Nephron progenitor cell (in vitro differentiated cells): ENCODE data around the gene HEXD.

ENCODE experiments used
- DNase-seq: peaks from one replicate; pipeline ENCODE4 v3.0.0; 2021
- H3K27ac Mint-ChIP-seq: 2 replicates; pipeline ENCODE4 v1.8.0; 2021; ENCODE audit warnings: mild to moderate bottlenecking, moderate library complexity, mixed read lengths
- H3K27me3 Mint-ChIP-seq: 2 replicates; pipeline ENCODE4 v1.8.0; 2021; ENCODE audit warnings: mild to moderate bottlenecking, low read depth, mixed read lengths; ENCODE audit not compliant: poor library complexity
- H3K36me3 Mint-ChIP-seq: 2 replicates; pipeline ENCODE4 v1.8.0; 2021; ENCODE audit warnings: low read depth, mixed read lengths
- H3K4me1 Mint-ChIP-seq: 2 replicates; pipeline ENCODE4 v1.8.0; 2021; ENCODE audit warnings: mixed read lengths
- H3K4me3 Mint-ChIP-seq: 2 replicates; pipeline ENCODE4 v1.8.0; 2021; ENCODE audit warnings: mild to moderate bottlenecking, moderate library complexity, mixed read lengths
- H3K9me3 Mint-ChIP-seq: 2 replicates; pipeline ENCODE4 v1.8.0; 2021; ENCODE audit warnings: mild to moderate bottlenecking, moderate library complexity, mixed read lengths
- CTCF ChIP-seq: fragments of 200-600 bp; sonication (generic); IDR thresholded peaks from 2 replicates; pipeline ENCODE4 v1.5.0; 2021; ENCODE audit warnings: antibody characterized with exemption

Gene HEXD

GRCh38 chr17:82464567-82464929 is 46.4 kb downstream of the HEXD start:
- no peak overlapping the region for H3K4me3 Mint-ChIP-seq
- peaks cover 79% of the 10 kb centered on the region for H3K36me3 Mint-ChIP-seq
- no peaks in the 10 kb centered on the region for H3K9me3 Mint-ChIP-seq
- no peaks in the 10 kb centered on the region for H3K27me3 Mint-ChIP-seq
- DNase-seq: no peak
- no peak overlapping the region for H3K27ac Mint-ChIP-seq
- peaks cover 28% of the 10 kb centered on the region for H3K4me1 Mint-ChIP-seq
- no peak for TF ChIP-seq CTCF

- peaks cover 79% of the 10 kb centered on the region for H3K36me3 Mint-ChIP-seq
- H3K27me3 Mint-ChIP-seq: no peaks in the 10 kb centered on the region
- H3K4me3 Mint-ChIP-seq: no peak overlapping the region
- H3K4me1 Mint-ChIP-seq: peaks cover 24% of the 10 kb centered on the region
- peaks cover 2% of the 10 kb centered on the region for H3K9me3 Mint-ChIP-seq
- no peak for DNase-seq
- TF ChIP-seq CTCF: no peak
- no peak overlapping the region for H3K27ac Mint-ChIP-seq
These were observed 47.0 kb downstream of the HEXD start for GRCh38 chr17:82465023-82465603.

GRCh38 chr17:82468692-82469091 is 50.5 kb downstream of the HEXD start:
- Mint-ChIP-seq H3K9me3 (peaks cover 3% of the 10 kb centered on the region), H3K36me3 (peaks cover 72% of the 10 kb centered on the region), H3K4me3 (no peak overlapping the region), H3K4me1 (no peaks in the 10 kb centered on the region), H3K27me3 (peaks cover 2% of the 10 kb centered on the region), H3K27ac (peak overlapping the region; percentile 24)
- DNase-seq: no peak
- TF ChIP-seq CTCF: no peak

GRCh38 chr17:82470065-82470464 is 51.9 kb downstream of the HEXD start:
- no peak for DNase-seq
- TF ChIP-seq CTCF: no peak
- Mint-ChIP-seq H3K27me3 (peaks cover 2% of the 10 kb centered on the region), H3K4me1 (peaks cover 4% of the 10 kb centered on the region), H3K9me3 (peaks cover 3% of the 10 kb centered on the region), H3K36me3 (peaks cover 68% of the 10 kb centered on the region), H3K27ac (no peak overlapping the region), H3K4me3 (no peak overlapping the region)

GRCh38 chr17:82474223-82475010 is 56.3 kb downstream of the HEXD start:
- peak overlapping the region; percentile 72 for H3K27ac Mint-ChIP-seq
- peaks cover 3% of the 10 kb centered on the region for H3K9me3 Mint-ChIP-seq
- peaks cover 2% of the 10 kb centered on the region for H3K27me3 Mint-ChIP-seq
- DNase-seq: no peak
- H3K4me1 Mint-ChIP-seq: peaks cover 5% of the 10 kb centered on the region
- no peak overlapping the region for H3K4me3 Mint-ChIP-seq
- H3K36me3 Mint-ChIP-seq: peaks cover 61% of the 10 kb centered on the region
- no peak for TF ChIP-seq CTCF

- no peak for TF ChIP-seq CTCF
- Mint-ChIP-seq H3K27me3 (peaks cover 2% of the 10 kb centered on the region), H3K9me3 (no peaks in the 10 kb centered on the region), H3K36me3 (peaks cover 55% of the 10 kb centered on the region), H3K27ac (no peak overlapping the region), H3K4me3 (no peak overlapping the region), H3K4me1 (peaks cover 5% of the 10 kb centered on the region)
- DNase-seq: no peak
These were observed 57.3 kb downstream of the HEXD start for GRCh38 chr17:82475458-82475857.
